Activated CD8-positive, alpha-beta memory T cell treated with anti-CD3 and anti-CD28 coated beads, Interleukin-2, amount 50 U/mL, for 24 hours (primary cell): ENCODE measurements around the gene KCNJ9.

Source experiments
- DNase-seq: peaks from one replicate; pipeline ENCODE4 v3.0.0-alpha.2; 2020; ENCODE audit errors: extremely low read depth

Gene KCNJ9

DNA sequence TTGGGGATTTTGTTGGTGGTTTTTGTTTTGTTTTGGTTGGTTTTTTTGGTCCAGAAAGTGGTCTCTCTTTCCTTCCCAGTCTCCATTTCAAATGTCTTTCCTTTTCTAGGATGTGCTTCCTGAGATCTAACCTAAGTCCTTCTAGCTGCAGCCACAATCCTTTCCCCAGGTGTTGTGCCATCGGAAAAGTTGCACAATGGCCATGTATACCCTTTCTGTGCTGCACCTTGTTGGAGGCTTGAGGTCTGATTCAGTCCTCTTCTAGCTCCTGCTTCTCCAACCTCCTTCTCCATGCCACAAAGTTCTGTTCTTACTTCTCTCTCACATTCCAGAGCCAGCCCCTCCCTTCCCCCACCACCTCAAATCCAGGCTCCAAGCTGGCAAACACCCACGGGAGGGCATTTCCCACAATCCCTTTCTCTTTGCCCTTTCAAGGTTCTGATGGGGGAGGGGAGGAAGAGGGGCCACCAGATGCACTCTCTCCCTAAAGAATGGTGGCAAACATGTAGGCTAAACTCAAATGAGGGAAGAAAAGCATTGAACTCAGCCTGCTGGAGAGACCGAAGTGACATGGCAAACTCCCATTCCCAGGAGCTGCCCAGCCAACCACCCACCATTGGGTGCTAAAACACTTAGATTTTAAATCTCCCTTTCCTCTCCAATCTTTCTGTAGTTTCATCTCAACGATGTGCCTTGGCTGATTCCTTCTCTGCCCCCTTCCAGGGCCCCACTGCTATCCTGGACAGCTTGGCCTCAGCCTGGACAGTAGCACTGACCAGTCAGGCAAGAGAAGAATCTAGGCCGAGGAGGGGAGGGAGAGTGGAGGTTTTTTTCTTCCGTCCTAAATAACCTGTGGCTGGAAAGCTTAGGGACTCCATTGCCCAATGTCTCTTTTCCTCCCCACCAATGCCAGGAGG is 14.3 kb upstream of the KCNJ9 start:
- DNase-seq: no peak

DNA sequence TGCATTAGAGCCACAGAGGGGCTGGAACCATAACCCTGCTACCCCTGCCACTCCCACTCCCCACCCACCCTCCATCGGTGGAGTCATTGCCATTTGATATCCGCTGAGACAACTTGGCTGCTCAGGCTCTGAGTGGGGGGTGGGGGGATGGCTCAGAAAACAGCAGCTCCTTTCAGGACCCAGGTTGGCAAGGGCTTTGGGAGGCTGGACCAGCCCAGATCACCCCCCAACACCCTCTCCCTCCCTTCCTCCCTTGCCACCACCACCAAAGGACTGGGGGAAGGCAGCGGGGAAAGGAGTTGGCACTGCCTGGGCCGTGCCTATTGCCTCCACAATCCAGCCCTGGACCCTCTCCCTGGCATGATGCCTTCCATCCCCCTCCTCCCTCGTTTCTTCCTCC is 13.1 kb upstream of the KCNJ9 start:
- DNase-seq: no peak

DNA sequence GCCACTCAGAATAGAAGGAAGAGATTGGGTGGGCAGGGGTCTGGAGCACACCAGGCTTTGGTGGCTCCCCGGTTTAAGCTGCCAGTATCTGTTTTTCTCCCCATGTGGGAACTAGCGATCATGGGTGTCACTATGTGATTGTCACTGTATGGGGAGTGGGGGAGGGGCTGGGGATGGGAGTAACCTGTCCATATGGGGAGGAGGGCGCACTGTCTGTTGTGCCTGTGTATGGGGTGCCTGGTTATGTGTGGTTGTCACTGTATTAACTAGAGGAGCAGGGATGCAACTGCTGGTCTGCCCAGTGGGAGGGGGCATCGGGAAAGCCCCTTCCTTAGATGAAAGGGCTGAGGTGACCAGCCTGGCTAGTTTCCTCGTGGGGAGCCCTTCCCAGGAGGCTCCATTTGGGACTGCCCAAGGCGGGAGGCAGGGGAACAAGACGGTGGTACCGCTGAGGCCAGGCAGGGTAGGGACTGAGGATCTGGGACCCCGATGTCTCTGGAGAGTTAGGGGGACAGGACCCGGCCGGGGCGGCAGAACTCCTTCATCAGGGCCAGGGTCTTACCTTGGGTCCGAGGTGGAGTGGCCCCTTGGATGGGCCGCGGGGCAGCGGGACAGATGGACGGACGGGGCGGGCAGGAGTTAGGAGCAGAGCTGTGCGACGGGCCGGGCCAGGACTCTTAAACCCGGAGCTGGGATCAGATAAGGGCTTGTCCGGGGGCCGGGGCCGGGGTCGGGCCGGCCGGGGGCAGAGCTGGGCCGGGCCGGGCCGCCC is 11.7 kb upstream of the KCNJ9 start, which contains the start of gene KCNJ10:
Gene KCNJ10 (minus strand): TSS at position 701 of the 772 bp plus-strand sequence. CDS start 27,628 bp downstream, outside the sequence.
- no peak for DNase-seq

DNA sequence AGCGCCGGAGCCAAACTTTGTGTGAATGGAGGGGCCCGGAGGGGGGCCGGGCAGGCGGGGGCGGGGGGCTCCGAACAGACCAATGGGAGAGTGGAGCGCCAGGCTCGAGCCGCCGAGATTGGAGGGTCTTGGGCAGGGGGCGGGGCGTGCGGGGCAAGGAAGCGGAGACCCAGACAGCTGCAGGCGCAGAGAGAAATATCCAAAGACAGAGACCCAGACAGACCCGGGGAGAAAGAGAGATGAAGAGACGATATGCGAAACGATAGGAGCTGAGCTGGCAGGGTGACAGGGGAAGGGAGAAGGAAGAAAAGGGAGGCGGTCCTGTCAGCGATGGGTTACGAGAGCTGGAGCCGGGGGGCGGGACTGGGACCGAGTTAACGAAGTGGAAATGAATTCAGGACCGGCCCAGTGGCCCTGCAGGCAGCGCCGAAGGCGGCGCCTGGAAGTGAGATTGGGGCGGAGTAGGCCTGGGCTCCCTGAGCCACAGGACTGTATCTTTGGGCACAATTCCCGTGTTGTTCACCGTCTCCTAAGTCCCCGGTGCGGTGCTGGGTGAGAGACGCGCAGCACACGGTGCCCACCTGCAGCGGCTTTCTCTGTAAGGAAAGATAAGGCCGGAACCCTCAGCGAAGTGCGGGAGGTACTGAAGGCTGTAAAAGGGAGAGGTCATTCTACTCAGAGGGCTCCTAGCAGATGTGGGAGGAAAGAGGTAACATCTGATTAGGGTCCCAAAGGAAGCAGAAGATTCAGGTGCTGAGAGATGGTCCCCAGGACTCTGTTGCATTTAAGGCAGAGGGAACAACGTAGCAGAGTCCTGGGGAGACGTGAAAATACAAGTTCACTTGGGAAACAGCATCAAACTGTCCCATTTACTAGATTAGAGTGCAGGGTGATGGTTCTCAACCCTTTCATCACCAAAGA is 10.8 kb upstream of the KCNJ9 start:
- DNase-seq: peak; percentile 45

DNA sequence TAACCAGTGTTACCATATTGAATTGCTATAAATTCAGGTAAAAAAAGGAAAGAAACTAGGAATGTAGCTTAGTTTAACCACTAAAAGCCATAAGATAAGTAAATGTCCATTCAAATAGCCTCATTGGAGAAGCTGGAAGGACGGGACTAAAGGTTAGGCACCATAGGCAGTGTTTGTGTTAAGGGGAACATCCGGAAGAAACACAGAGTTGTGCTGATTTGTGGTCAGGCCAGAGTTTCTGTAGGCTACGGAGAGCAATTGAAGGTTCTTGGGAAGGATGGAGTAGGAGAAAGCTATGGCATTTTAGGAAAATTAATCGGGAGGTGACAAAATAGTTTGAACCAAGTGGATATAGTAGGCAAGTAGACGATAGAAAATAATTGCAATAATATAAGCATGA is 10.0 kb upstream of the KCNJ9 start:
- no peak for DNase-seq

DNA sequence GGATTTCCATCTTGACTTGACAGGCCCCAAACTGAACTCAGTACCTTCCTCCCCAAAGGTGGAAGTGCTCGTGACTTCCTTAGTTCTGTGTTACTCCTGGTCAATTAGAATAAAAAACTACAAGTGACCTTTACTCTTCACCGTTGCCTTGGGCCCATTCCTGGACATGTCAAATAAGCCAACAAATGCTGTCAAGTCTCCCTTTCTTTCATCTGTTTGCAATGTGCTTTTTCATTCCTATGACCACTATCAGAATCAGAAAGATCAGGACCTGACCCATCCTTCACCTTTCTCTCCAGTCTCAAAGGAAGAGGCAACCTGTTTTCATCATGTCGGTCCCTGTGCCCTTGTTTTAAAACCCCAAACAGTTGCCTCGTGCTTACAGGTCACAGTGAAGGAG is 6.5 kb upstream of the KCNJ9 start:
- no peak for DNase-seq

DNA sequence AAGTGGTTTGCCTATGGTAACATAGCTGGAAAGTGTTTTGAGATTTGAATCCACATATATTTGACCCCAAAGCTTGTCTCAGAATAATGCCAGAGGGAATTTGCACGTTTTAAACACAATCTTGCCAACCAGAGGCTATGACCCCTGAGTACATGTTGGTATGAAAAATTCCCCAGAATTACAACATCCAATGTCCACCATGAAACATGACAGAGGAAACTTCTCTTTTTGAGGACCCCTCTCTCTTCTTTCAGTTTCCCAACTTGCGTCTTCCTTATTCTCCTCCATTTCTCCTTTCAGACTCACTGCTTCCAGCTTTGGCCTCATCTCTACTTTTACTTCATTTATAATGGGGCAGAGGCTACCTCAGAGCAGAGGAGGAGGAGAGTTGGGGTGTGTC is 5.5 kb upstream of the KCNJ9 start:
- no peak for DNase-seq

DNA sequence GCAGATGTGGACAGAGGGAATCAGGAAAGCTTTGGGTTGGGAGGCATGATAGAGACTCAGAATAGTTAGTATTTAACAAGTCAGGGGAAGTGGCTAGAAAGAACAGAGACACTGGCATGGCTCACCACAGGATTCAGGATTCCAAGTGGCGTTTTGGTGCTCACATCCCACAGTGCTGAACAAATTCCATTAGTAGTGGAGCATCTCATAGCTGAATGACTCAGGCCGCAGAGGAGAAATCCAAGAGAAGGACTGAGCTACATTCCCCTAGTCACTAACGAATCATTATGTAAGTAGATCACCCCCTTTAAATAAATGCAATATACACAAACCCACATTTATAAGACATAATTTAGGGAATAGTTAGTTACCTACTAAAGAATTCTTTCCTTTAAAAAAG is 5.0 kb upstream of the KCNJ9 start:
- no peak for DNase-seq

DNA sequence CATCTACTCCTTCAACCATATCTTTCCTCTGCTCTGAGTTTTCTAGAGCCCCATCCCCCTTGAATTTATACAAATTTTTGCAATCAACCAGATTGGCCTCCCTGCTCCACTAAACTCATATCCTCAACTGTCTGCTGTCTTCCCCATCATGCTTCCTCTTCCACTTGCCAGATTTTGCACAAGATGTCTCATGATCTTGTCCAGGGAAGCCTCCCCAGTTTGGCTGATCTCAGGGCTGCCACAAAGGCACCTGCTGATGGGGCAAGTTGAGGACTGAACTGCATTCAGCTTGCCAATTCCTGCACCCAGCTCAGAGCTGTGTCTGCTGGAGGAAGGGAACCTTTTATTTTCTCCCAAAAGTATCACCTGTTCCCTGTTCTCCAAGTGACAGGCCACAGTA is 3.9 kb upstream of the KCNJ9 start:
- no peak for DNase-seq

DNA sequence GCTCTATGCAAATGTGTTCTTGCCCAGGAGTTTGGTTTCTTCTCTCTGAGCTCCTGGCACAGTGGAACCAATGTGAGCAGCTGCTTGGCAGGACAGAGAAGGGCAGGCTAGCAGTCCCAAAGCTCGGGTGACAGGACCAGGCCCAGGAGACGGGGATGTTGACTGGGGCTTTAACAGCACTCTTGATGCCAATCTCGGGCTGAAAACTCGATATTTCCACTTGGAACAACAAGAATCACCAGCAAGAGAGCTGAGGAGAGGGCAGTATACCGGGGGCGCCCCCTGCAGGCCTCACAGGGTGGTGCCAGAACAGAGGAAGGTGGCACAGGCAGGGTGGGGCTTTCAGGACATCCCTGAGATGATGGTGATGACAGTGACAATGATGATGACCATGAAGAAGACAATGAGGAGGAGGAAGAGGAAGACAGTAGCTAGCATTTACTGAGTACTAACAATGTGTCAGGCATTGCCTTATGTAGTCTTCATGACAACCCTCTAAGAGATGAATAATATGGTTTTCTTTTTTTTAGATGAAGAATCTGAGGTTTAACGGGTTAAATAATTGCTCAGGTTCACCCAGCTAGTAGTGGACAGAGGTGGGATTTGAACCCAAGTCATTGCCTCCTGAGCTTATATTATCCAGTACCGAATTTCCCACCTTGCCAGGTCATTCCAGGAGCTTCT is 2.7 kb upstream of the KCNJ9 start:
- DNase-seq: no peak

DNA sequence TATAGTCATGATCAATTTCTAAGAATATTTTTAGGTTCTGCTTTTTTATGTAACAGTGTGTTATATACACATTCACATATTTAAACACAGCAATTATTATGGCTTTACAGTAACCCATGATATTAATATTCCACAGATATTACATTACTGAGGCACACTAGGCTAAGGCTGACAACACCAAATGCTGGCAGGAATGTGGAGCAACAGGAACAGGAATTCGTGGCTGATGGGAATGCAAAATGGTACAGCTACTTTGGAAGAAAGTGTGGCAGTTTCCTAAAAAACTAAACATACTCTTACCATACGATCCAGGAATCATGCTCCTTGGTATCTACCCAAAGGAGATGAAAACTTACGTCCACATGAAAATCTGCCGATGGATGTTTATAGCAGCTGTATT is 1.9 kb upstream of the KCNJ9 start:
- DNase-seq: no peak

DNA sequence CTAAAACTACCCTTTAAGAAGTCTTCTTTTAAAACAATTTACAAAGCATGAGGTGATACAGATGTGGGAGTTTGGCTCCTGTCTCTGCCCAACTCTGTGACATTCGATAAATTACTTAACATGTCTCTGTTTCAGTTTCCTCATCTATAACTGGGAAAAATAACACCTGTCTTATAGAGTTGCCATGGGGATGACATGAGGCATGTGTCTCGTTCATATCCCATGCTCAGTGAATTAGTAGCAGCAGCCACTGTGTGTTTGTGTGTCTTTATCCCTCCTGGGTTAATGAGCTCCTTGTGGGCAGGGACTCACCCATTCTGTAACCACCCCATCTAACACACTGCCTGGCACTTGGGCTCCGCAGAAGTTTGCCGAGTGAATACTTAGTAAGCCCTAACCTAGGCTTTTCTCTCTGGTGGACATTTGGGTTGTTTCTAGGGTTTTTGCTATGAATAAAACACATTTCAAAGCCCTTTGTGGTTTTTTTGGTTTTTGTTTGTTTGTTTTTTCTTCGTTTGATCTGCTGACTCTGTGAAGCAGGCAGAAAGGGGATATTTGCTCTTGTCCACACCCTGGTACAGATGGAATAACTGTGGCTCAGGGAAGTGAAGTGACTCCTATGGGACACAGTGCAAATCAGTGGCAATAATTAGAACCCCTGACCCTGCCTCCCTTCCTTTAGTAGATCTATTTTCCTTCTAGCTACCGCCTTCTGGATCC is 797 bp upstream of the KCNJ9 start:
- DNase-seq: no peak

DNA sequence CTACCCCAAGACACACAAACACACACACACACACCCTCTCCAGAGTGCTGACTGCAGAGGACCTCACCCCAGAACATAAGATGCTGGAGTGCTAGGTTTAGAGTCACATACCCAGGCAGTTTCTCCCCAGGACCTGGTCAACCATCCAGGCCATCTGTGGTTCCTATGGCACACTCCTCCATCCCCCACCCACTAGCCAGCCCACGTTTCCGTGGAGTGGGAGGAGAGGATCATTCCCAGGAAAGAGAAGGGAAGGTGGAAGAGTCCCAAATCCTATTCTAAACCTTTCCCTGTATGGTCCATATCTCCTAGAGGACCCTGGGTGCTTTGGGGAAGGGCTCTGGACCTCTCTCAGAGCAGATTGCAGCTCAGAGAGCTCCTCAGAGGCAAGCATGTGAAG is 1.1 kb downstream of the KCNJ9 start:
- DNase-seq: no peak

DNA sequence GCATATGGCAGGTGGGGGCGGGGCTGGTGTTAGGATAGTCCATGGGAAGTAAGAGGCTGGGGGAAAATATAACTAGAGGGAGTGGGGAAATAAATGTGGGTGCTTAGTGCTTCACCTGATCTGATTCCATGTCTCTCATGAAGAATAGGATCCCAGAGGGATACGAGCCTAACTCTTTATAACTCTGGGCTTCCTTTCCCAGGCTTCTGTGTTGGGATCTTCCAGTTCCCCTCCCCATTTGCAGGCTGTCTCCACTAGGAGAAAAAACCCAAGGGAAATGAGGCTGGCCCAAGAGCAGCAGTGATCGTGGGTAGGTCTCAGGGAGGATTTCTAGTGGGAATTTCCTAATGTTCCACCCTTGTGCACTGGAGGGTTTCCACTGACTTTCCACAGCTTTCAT is 1.6 kb downstream of the KCNJ9 start:
- no peak for DNase-seq

DNA sequence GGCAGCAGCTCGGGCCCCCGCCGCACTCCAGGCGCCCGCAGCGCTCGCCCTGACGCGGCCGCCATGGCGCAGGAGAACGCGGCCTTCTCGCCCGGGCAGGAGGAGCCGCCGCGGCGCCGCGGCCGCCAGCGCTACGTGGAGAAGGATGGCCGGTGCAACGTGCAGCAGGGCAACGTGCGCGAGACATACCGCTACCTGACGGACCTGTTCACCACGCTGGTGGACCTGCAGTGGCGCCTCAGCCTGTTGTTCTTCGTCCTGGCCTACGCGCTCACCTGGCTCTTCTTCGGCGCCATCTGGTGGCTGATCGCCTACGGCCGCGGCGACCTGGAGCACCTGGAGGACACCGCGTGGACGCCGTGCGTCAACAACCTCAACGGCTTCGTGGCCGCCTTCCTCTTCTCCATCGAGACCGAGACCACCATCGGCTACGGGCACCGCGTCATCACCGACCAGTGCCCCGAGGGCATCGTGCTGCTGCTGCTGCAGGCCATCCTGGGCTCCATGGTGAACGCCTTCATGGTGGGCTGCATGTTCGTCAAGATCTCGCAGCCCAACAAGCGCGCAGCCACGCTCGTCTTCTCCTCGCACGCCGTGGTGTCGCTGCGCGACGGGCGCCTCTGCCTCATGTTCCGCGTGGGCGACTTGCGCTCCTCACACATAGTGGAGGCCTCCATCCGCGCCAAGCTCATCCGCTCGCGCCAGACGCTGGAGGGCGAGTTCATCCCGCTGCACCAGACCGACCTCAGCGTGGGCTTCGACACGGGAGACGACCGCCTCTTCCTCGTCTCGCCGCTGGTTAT is 2.8 kb downstream of the KCNJ9 start:
- no peak for DNase-seq

DNA sequence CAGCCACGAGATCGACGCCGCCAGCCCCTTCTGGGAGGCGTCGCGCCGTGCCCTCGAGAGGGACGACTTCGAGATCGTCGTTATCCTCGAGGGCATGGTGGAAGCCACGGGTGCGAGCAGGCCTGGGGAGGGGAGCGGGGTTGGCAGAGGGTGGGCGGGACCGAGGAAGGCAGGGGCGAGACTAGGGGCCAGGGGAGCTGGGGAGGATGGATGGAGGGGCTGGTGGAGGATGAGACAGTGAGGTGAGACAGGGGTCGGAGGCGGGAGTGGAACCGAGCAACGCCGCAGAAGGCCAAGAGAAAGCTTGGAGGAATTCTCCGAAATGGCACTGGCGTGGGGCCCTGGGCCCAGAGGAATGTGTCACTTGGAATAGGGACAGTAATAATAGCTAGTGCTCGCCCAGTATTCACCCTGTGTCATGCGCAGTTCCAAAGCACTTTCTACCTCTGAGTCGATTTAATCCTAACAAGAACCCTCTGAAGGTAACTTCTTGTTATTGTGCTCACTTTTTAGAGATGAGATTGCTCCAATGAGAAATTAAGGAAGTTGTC is 3.5 kb downstream of the KCNJ9 start:
- no peak for DNase-seq

DNA sequence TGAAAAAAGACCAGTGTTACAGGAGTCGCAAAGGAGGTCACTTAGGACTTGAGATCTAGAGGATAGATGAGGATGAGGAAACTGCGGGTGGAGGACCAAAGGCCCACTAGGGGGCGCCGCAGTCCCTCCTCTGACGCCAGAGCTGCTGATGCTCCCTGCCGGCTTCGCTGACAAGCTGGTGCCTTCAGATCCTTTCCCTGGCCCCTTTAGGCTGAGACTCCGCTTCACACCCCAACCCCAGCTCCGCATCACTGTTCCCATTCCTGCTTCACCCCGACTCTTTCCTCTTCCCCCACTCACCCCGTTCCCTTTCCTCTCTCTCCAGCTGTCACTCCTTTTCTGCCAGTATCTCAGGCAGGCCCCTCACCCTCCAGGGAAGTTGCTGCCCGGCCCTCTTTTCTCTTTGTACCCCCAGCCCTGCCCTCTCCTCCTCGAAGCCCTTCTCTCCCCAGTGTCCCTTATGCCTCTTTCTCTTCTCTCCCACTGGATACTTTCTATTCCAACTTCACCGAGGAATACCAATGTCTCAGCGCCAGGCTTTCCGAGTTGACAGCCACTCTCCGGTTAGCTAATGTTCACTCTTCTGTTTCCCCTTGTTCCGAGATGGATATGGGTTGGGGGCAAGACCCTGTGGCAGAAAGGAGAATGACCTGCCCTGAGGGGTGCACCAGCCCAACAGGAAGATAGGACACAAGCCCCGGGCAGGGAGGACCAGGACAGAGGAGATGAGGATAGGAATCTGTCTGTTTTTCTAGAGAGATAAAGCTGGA is 4.5 kb downstream of the KCNJ9 start:
- peak; percentile 43 for DNase-seq

DNA sequence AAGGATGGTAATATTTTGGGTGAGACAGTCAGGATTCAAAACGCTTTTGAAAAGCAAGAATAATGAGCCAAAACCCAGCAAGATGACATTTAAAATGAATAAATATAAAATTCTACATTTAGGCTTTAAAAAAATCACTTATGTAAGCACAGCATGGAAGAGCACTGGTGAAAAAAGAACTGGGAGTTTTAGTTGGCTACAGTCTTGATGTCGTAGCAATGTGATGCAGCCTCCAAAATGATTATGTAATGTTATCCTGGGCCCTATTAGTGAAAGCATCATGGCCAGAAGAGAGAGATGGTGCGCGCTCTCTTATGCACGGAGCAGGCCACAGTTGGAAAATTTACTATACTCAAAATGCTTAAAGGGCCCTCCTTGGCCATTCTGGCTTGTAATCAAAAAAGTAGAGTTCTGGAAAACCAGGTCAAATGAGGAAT is 5.1 kb downstream of the KCNJ9 start:
- no peak for DNase-seq
